ENCODE measurements around the gene PTGER2.

The PTGER2 gene

DNA sequence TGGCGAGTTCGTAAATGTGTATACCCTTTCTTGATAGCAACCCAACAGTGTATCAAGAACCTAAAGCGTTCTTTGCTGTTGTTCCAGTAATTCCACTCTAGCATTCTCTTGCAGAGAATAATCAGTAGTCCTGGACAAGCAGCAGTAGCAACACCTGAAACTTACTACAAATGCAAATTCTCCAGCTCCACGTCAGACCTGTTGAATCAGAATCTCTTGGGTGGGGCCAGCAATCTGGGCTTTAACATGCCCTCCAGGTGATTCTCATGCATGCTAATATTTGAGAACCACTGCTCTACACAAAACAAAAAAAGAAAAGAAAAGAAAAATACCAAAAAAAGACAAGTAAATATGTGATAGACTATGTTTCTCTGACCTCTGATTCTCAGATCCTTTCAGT lies 36.6 kb upstream of the PTGER2 start:
- in situ Hi-C loops (cut with HindIII; ENCODE audit: low sequenced_read_pairs), result no loop called here
- DNase-seq (ENCODE audit: low read depth, low spot score), result no peak
- no peak overlapping the region for H3K4me3 ChIP-seq (ENCODE audit: low read depth, low read length)
- TF ChIP-seq, protein P1, sequence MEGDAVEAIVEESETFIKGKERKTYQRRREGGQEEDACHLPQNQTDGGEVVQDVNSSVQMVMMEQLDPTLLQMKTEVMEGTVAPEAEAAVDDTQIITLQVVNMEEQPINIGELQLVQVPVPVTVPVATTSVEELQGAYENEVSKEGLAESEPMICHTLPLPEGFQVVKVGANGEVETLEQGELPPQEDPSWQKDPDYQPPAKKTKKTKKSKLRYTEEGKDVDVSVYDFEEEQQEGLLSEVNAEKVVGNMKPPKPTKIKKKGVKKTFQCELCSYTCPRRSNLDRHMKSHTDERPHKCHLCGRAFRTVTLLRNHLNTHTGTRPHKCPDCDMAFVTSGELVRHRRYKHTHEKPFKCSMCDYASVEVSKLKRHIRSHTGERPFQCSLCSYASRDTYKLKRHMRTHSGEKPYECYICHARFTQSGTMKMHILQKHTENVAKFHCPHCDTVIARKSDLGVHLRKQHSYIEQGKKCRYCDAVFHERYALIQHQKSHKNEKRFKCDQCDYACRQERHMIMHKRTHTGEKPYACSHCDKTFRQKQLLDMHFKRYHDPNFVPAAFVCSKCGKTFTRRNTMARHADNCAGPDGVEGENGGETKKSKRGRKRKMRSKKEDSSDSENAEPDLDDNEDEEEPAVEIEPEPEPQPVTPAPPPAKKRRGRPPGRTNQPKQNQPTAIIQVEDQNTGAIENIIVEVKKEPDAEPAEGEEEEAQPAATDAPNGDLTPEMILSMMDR (IDR thresholded peaks at IDR 0.05; ENCODE audit: low read depth, low read length), result no peak

DNA sequence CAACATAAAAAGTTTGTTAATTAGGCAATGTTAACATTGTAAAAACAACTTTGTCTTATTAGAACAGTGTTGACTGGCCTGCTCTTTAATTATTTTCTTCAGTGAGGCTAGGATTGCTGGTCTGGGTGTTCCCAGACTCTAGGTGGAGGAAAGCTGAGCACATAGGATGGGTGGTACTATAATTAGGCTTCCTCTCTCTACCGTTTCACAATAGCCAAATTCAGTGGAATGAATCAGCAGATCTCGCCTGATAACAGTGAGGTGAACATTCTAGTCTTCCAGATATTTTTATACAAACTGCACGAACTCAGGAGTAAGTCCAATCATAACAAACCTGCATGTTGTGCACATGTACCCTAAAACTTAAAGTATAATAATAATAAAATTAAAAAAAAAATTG lies 34.7 kb upstream of the PTGER2 start:
- TF ChIP-seq, protein P1 (IDR thresholded peaks at IDR 0.05; ENCODE audit: low read depth, low read length), result no peak
- DNase-seq (ENCODE audit: low read depth, low spot score), result peak; percentile 20
- no peak overlapping the region for H3K4me3 ChIP-seq (ENCODE audit: low read depth, low read length)
- in situ Hi-C loops (cut with HindIII; ENCODE audit: low sequenced_read_pairs), result no loop called here

DNA sequence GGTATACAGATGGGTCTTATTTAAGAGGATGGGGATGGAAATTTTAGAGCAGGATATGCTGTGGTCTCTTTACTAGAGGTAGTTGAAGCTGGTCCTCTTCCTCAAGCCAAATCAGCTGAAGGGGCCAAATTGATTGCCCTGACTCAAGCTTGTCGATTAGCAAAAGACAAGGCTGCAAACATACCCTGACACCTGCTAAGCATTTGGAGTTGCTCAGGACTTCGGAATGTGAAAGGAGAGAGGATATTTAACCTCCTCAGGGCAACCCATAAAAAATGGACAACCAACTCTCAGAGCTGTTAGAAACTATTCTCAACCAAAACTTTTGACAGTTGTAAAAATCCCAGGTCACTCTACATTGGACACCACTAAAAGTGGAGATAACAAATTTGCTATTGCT lies 31.0 kb upstream of the PTGER2 start:
- TF ChIP-seq, protein P1 (IDR thresholded peaks at IDR 0.05; ENCODE audit: low read depth, low read length), result no peak
- in situ Hi-C loops (cut with HindIII; ENCODE audit: low sequenced_read_pairs), result no loop called here
- no peak for DNase-seq (ENCODE audit: low read depth, low spot score)
- no peak overlapping the region for H3K4me3 ChIP-seq (ENCODE audit: low read depth, low read length)

DNA sequence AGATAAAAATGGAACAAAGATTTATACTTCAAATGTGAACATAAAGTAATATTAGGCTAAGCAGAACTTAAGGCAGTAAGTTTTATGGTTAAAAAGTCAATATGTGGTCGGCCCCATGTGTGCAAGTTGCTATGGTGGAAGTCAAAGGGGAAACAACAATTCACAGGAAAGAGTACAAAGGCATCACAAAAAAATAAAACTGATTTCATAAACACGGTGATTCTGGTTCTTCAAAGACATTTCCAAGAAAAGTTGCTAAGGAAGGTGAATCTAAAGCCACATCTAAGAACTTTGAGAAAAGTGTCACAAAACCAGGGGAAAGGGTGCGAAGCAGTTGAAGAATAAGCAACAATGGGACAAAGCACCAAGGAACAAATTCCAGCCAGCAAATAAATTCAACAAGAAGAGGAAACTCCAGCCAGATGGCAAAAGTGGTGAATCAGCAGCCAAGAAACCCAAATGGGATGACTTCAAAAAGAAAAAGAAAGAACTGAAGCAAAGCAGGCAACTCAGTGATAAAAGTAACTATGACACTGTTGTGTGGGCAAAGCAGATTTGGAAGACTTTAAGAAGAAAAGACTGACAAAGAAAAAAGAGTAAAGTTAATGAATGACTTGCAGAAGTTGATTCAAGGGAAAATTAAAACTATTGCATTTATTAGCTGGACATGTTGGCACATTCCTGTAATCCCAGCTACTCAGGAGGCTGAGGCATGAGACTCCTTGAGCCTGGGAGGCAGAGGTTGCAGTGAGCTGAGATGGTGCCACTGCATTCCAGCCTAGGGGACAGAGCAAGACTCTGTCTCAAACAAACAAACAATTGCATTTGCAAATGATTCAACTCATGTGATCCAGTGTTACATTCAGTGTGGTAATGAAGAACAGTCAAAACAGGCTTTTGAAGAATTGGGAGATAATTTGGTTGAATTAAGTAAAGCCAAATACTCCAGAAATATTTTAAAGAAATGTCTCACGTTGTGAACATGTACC lies 27.2 kb upstream of the PTGER2 start:
- in situ Hi-C loops (cut with HindIII; ENCODE audit: low sequenced_read_pairs), result no loop called here
- TF ChIP-seq, protein P1 (IDR thresholded peaks at IDR 0.05; ENCODE audit: low read depth, low read length), result no peak
- H3K4me3 ChIP-seq (ENCODE audit: low read depth, low read length), result no peak overlapping the region
- peak; percentile 40 for DNase-seq (ENCODE audit: low read depth, low spot score)

DNA sequence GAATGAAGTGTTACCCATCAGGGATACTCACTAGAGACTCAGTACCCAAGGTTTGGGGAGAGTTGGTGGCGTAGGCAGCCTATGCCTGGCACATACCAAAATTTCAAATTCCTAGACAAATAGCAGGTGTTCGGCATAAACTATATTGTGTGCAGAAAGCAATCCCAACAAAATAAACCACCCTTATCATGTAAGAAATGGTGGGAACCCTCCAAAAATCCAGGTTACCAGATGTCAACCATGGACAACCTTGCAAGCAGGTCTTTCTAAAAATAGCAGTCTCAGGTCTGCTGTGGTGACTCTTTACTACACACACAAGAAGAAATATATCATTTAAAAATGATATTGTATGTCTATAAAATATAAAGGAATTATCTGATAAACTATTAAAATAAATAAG lies 17.7 kb upstream of the PTGER2 start:
- in situ Hi-C loops (cut with HindIII; ENCODE audit: low sequenced_read_pairs), result no loop called here
- H3K4me3 ChIP-seq (ENCODE audit: low read depth, low read length), result no peak overlapping the region
- DNase-seq (ENCODE audit: low read depth, low spot score), result no peak
- TF ChIP-seq, protein P1 (IDR thresholded peaks at IDR 0.05; ENCODE audit: low read depth, low read length), result no peak

DNA sequence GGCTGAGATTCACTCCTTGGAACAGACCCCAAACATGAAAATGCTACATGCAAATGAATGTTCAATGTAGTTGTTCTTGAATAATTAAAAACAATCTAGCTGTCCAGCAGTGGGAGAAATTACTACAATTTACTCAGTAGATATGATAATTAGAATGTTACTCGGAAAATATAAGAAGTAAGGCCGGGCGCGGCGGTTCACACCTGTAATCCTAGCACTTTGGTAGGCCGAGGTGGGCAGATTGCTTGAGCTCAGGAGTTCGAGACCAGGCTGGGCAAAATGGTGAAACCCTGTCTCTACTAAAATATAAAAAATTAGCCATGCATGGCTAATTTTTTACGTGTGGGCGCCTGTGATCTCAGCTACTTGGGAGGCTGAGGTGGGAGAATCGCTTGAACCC lies 15.3 kb upstream of the PTGER2 start:
- TF ChIP-seq, protein P1 (IDR thresholded peaks at IDR 0.05; ENCODE audit: low read depth, low read length), result no peak
- no peak for DNase-seq (ENCODE audit: low read depth, low spot score)
- no peak overlapping the region for H3K4me3 ChIP-seq (ENCODE audit: low read depth, low read length)
- in situ Hi-C loops (cut with HindIII; ENCODE audit: low sequenced_read_pairs), result no loop called here
